ENCODE results near the gene PTN. TPM values are rescaled to one million over a fixed set of nuclear protein-coding genes. Genes with fewer than 3 reads are reported as not detected.

Gene PTN
- total RNA-seq, 2 experiments from 2014 or later, result not detected

Small RNA genes within 50 kb of the gene (small RNA-seq; reads per million reads assigned to genes)
- gene RF00136, result 0.78 reads per million, percentile 34 among the genes with 10 or more reads in this experiment

All from OCI-LY7 (cell line).